ENCODE measurements around the gene WDR62.

WDR62 gene

GRCh38 chr19:36149673-36150406 is 95.1 kb downstream of the WDR62 start:
- no peak overlapping the region for H3K4me3 ChIP-seq (ENCODE audit: low read depth, low read length)
- no peak overlapping the region for H3K9ac ChIP-seq (ENCODE audit: low read length)
- no peak overlapping the region for H3K27ac ChIP-seq (ENCODE audit: low read depth, low read length)
- no peaks in the 10 kb centered on the region for H3K9me3 ChIP-seq (ENCODE audit: control insufficient read depth, insufficient read depth, low read depth, low read length)
- H3K4me1 ChIP-seq (ENCODE audit: control insufficient read depth, insufficient read depth, low read length): peaks cover 7% of the 10 kb centered on the region; the same call in 1 of the 2 replicates
- H3K27me3 ChIP-seq (ENCODE audit: control insufficient read depth, insufficient read depth, low read length): no peaks in the 10 kb centered on the region
- H3K36me3 ChIP-seq (ENCODE audit: control insufficient read depth, insufficient read depth, low read length): peaks cover 74% of the 10 kb centered on the region

GRCh38 chr19:36150586-36150985 is 95.9 kb downstream of the WDR62 start:
- no peak overlapping the region for H3K4me3 ChIP-seq (ENCODE audit: low read depth, low read length)
- H3K27ac ChIP-seq (ENCODE audit: low read depth, low read length): no peak overlapping the region
- H3K4me1 ChIP-seq (ENCODE audit: control insufficient read depth, insufficient read depth, low read length): peaks cover 13% of the 10 kb centered on the region
- H3K36me3 ChIP-seq (ENCODE audit: control insufficient read depth, insufficient read depth, low read length): peaks cover 66% of the 10 kb centered on the region
- no peaks in the 10 kb centered on the region for H3K27me3 ChIP-seq (ENCODE audit: control insufficient read depth, insufficient read depth, low read length)
- H3K9ac ChIP-seq (ENCODE audit: low read length): no peak overlapping the region
- no peaks in the 10 kb centered on the region for H3K9me3 ChIP-seq (ENCODE audit: control insufficient read depth, insufficient read depth, low read depth, low read length)

GRCh38 chr19:36151144-36152018 is 96.7 kb downstream of the WDR62 start:
- H3K4me1 ChIP-seq (ENCODE audit: control insufficient read depth, insufficient read depth, low read length): peaks cover 13% of the 10 kb centered on the region
- H3K27me3 ChIP-seq (ENCODE audit: control insufficient read depth, insufficient read depth, low read length): no peaks in the 10 kb centered on the region
- no peak overlapping the region for H3K27ac ChIP-seq (ENCODE audit: low read depth, low read length)
- H3K36me3 ChIP-seq (ENCODE audit: control insufficient read depth, insufficient read depth, low read length): peaks cover 58% of the 10 kb centered on the region
- peak overlapping the region; percentile 41 for H3K4me3 ChIP-seq (ENCODE audit: low read depth, low read length)
- H3K9ac ChIP-seq (ENCODE audit: low read length): no peak overlapping the region
- no peaks in the 10 kb centered on the region for H3K9me3 ChIP-seq (ENCODE audit: control insufficient read depth, insufficient read depth, low read depth, low read length)

- no peaks in the 10 kb centered on the region for H3K27me3 ChIP-seq (ENCODE audit: control insufficient read depth, insufficient read depth, low read length)
- peak overlapping the region; percentile 33; the same call in 1 of the 2 replicates for H3K27ac ChIP-seq (ENCODE audit: low read depth, low read length)
- peaks cover 52% of the 10 kb centered on the region for H3K36me3 ChIP-seq (ENCODE audit: control insufficient read depth, insufficient read depth, low read length)
- H3K4me1 ChIP-seq (ENCODE audit: control insufficient read depth, insufficient read depth, low read length): peaks cover 13% of the 10 kb centered on the region
- no peaks in the 10 kb centered on the region for H3K9me3 ChIP-seq (ENCODE audit: control insufficient read depth, insufficient read depth, low read depth, low read length)
- peak overlapping the region; percentile 41; the same call in 1 of the 2 replicates for H3K4me3 ChIP-seq (ENCODE audit: low read depth, low read length)
- H3K9ac ChIP-seq (ENCODE audit: low read length): no peak overlapping the region
These were observed 97.3 kb downstream of the WDR62 start for GRCh38 chr19:36152019-36152351.

GRCh38 chr19:36152352-36153091 is 97.8 kb downstream of the WDR62 start, which contains the start of gene COX7A1:
TSS of gene COX7A1 (minus strand) at chr19:36152447. CDS start at chr19:36152407, 40 bp downstream.
- no peak within 1 kb of the TSS for H3K9ac ChIP-seq (ENCODE audit: low read length)
- H3K9me3 ChIP-seq (ENCODE audit: control insufficient read depth, insufficient read depth, low read depth, low read length): no peaks in the 10 kb centered on the region
- peak within 1 kb of the TSS; percentile 33; the same call in 1 of the 2 replicates for H3K27ac ChIP-seq (ENCODE audit: low read depth, low read length)
- H3K4me1 ChIP-seq (ENCODE audit: control insufficient read depth, insufficient read depth, low read length): peaks cover 13% of the 10 kb centered on the region
- peak within 1 kb of the TSS; percentile 41 for H3K4me3 ChIP-seq (ENCODE audit: low read depth, low read length)
- no peaks in the 10 kb centered on the region for H3K27me3 ChIP-seq (ENCODE audit: control insufficient read depth, insufficient read depth, low read length)
- H3K36me3 ChIP-seq (ENCODE audit: control insufficient read depth, insufficient read depth, low read length): peaks cover 49% of the 10 kb centered on the region

GRCh38 chr19:36153126-36153525 is 98.4 kb downstream of the WDR62 start:
- Histone ChIP-seq H3K4me1 (ENCODE audit: control insufficient read depth, insufficient read depth, low read length) (peaks cover 13% of the 10 kb centered on the region), H3K9ac (ENCODE audit: low read length) (no peak overlapping the region), H3K27me3 (ENCODE audit: control insufficient read depth, insufficient read depth, low read length) (no peaks in the 10 kb centered on the region), H3K9me3 (ENCODE audit: control insufficient read depth, insufficient read depth, low read depth, low read length) (no peaks in the 10 kb centered on the region), H3K4me3 (ENCODE audit: low read depth, low read length) (no peak overlapping the region; the same call in 1 of the 2 replicates), H3K27ac (ENCODE audit: low read depth, low read length) (no peak overlapping the region), H3K36me3 (ENCODE audit: control insufficient read depth, insufficient read depth, low read length) (peaks cover 43% of the 10 kb centered on the region)
